ENCODE data around the gene MALRD1. TPM values are rescaled to one million over a fixed set of nuclear protein-coding genes. Genes with fewer than 3 reads are reported as not detected.
A peak's percentile ranks its signal among the peaks of the same experiment; 100 is the strongest.

MALRD1 gene
- total RNA-seq, 1 experiment from 2014 or later: 8.2 TPM

DNA sequence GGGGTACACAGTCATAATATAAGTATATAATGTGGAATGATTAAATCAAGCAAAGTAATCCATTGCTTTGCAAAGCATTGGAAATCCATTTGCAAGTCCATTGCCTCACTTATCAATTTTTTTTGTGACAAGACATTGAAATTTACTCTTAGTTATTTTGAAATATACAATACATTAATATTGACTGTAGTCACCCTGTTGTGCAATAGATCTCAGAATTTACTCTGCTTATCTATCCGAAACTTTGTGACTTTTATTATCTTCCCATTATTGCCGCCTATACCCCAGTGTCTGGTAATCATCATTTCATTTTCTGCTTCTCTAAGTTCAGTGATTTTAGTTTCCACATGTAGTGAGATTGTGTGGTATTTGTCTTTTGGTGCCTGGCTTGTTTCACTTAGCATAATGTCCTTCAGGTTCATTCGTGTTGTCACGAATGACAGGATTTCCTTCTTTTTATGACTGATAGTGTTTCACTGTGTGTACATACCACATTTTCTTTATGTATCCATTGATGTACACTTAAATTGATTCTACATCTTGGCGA is 5.8 kb downstream of the MALRD1 start:
- no peak for TF ChIP-seq CTCF (IDR thresholded peaks at IDR 0.05; ENCODE audit: insufficient read depth in 1 of 2, low read depth in 1 of 2, low read length in 1 of 2, severe bottlenecking in 1 of 2, unreplicated experiment in 1 of 2)
- BruUV-seq (replicated peaks): no TSS peak
- Mint-ChIP-seq H3K27me3 (ENCODE audit: insufficient read depth, unreplicated experiment) (no peaks in the 10 kb centered on the region), H3K4me1 (ENCODE audit: low read depth, unreplicated experiment) (peaks cover 19% of the 10 kb centered on the region), H3K36me3 (ENCODE audit: insufficient read depth, unreplicated experiment) (peaks cover 10% of the 10 kb centered on the region), H3K4me3 (ENCODE audit: unreplicated experiment) (no peak overlapping the region), H3K27ac (ENCODE audit: unreplicated experiment) (no peak overlapping the region), H3K9me3 (ENCODE audit: unreplicated experiment) (peaks cover 13% of the 10 kb centered on the region)
- ChIA-PET CTCF (no interaction called here), POLR2A (no interaction called here)
- H3K4me3 ChIP-seq (ENCODE audit: low read depth, low read length): no peak overlapping the region
- peaks cover 7% of the 10 kb centered on the region for H3K36me3 ChIP-seq (ENCODE audit: control insufficient read depth, insufficient read depth, low read length)
- H3K27me3 ChIP-seq (replicated peaks; ENCODE audit: control insufficient read depth, insufficient read depth, low read length): no peaks in the 10 kb centered on the region
- no peaks in the 10 kb centered on the region for H3K9me3 ChIP-seq
- H3K4me1 ChIP-seq: peaks cover 4% of the 10 kb centered on the region
- no peak for DNase-seq
- intact Hi-C loops (cut with micrococcal nuclease; ENCODE audit: unreplicated experiment): no loop called here

DNA sequence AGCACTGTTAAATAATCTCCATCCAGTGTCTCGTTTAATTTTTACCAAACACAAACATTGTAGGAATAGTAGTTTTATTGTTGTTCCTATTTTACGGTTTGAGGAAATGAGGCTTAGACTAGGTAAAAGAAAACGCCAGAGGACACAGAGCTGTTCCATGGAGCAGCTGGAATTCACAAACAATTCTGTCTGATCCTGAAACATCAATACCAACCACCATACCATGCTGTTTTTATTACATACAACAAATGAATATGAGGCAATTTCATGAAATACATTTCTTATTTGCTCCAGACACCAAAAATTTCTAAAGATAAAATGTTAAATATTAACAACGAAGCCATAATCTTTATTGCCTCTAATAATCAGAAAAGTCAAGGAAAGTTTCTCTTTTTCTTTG is 9.4 kb downstream of the MALRD1 start:
- H3K4me1 Mint-ChIP-seq (ENCODE audit: low read depth, unreplicated experiment): peaks cover 17% of the 10 kb centered on the region
- intact Hi-C loops (cut with micrococcal nuclease; ENCODE audit: unreplicated experiment): loop anchor here (1.0 kb wide), 2 partner anchors 10 to 37 kb away; partner anchors contain the start of gene MALRD1
- TF ChIP-seq CTCF (IDR thresholded peaks at IDR 0.05; ENCODE audit: insufficient read depth in 1 of 2, low read depth in 1 of 2, low read length in 1 of 2, severe bottlenecking in 1 of 2, unreplicated experiment in 1 of 2): no peak
- POLR2A ChIA-PET: no interaction called here
- no peaks in the 10 kb centered on the region for H3K4me1 ChIP-seq
- CTCF ChIA-PET: no interaction called here
- H3K27me3 ChIP-seq (replicated peaks; ENCODE audit: control insufficient read depth, insufficient read depth, low read length): no peaks in the 10 kb centered on the region
- peaks cover under 1% of the 10 kb centered on the region for H3K36me3 ChIP-seq (ENCODE audit: control insufficient read depth, insufficient read depth, low read length)
- no TSS peak for BruUV-seq (replicated peaks)
- peak overlapping the region; percentile 76 for H3K27ac Mint-ChIP-seq (ENCODE audit: unreplicated experiment)
- H3K4me3 ChIP-seq (ENCODE audit: low read depth, low read length): no peak overlapping the region
- no peak overlapping the region for H3K4me3 Mint-ChIP-seq (ENCODE audit: unreplicated experiment)
- H3K9me3 ChIP-seq: no peaks in the 10 kb centered on the region; the same call in 1 of the 2 replicates
- no peaks in the 10 kb centered on the region for H3K27me3 Mint-ChIP-seq (ENCODE audit: insufficient read depth, unreplicated experiment)
- peaks cover under 1% of the 10 kb centered on the region for H3K36me3 Mint-ChIP-seq (ENCODE audit: insufficient read depth, unreplicated experiment)
- peaks cover 22% of the 10 kb centered on the region for H3K9me3 Mint-ChIP-seq (ENCODE audit: unreplicated experiment)
- DNase-seq: peak in 1 of 2 experiments; percentile 24

- ChIA-PET CTCF (no interaction called here), POLR2A (no interaction called here)
- H3K36me3 Mint-ChIP-seq (ENCODE audit: insufficient read depth, unreplicated experiment): no peaks in the 10 kb centered on the region
- intact Hi-C loops (cut with micrococcal nuclease; ENCODE audit: unreplicated experiment): no loop called here
- H3K4me3 ChIP-seq (ENCODE audit: low read depth, low read length): no peak overlapping the region
- no peaks in the 10 kb centered on the region; the same call in none of the 2 replicates for H3K9me3 ChIP-seq
- H3K27me3 Mint-ChIP-seq (ENCODE audit: insufficient read depth, unreplicated experiment): no peaks in the 10 kb centered on the region
- BruUV-seq (replicated peaks): no TSS peak
- no peak overlapping the region for H3K4me3 Mint-ChIP-seq (ENCODE audit: unreplicated experiment)
- H3K4me1 Mint-ChIP-seq (ENCODE audit: low read depth, unreplicated experiment): no peaks in the 10 kb centered on the region
- H3K27me3 ChIP-seq (replicated peaks; ENCODE audit: control insufficient read depth, insufficient read depth, low read length): no peaks in the 10 kb centered on the region
- no peaks in the 10 kb centered on the region; the same call in 1 of the 2 replicates for H3K36me3 ChIP-seq (ENCODE audit: control insufficient read depth, insufficient read depth, low read length)
- TF ChIP-seq CTCF (IDR thresholded peaks at IDR 0.05; ENCODE audit: insufficient read depth in 1 of 2, low read depth in 1 of 2, low read length in 1 of 2, severe bottlenecking in 1 of 2, unreplicated experiment in 1 of 2): no peak
- no peaks in the 10 kb centered on the region for H3K4me1 ChIP-seq
- peaks cover 20% of the 10 kb centered on the region for H3K9me3 Mint-ChIP-seq (ENCODE audit: unreplicated experiment)
- no peak overlapping the region for H3K27ac Mint-ChIP-seq (ENCODE audit: unreplicated experiment)
- DNase-seq: no peak
Observed at GRCh38 chr10:19063986-19064385, 15.4 kb downstream of the MALRD1 start.
